IgD-negative memory B cell (primary cell): ENCODE measurements around the gene NBPF3. TPM values are rescaled to one million over a fixed set of nuclear protein-coding genes. Genes with fewer than 3 reads are reported as not detected.
"Not testable (repeated sequence)": the region's sequence is repeated elsewhere in the genome, so short reads cannot be mapped to it uniquely, and the experiment has no call there.

Experiments used
- H3K27ac Mint-ChIP-seq, 3 donors: one replicate each; pipeline ENCODE4 v1.8.0; 2020 to 2022; ENCODE audit warnings: mild to moderate bottlenecking in 3 of 3, mixed read lengths in 3 of 3, moderate library complexity in 1 of 3
- H3K27me3 Mint-ChIP-seq: one replicate; pipeline ENCODE4 v1.8.0; 2021; ENCODE audit warnings: mixed read lengths
- H3K36me3 Mint-ChIP-seq: one replicate; pipeline ENCODE4 v1.8.0; 2020; ENCODE audit warnings: mild to moderate bottlenecking, mixed read lengths
- H3K4me1 Mint-ChIP-seq, 3 donors: one replicate each; pipeline ENCODE4 v1.8.0; 2020 to 2022; ENCODE audit warnings: mixed read lengths in 3 of 3, mild to moderate bottlenecking in 1 of 3
- H3K4me3 Mint-ChIP-seq, 4 donors: one replicate each; pipeline ENCODE4 v1.8.0; 2020 to 2022; ENCODE audit warnings: mild to moderate bottlenecking in 4 of 4, mixed read lengths in 4 of 4, moderate library complexity in 3 of 4
- H3K9me3 Mint-ChIP-seq, 3 donors: one replicate each; pipeline ENCODE4 v1.8.0; 2020 to 2021; ENCODE audit warnings: mixed read lengths in 3 of 3, mild to moderate bottlenecking in 1 of 3
- polyA plus RNA-seq: library from polyadenylated mRNA; unstranded; fragments of 300-500 nt; fragmentation: Illumina TruSeq; gene quantifications from one replicate; pipeline ENCODE4 v1.2.3, GENCODE V29; 2021

NBPF3 gene, protein sequence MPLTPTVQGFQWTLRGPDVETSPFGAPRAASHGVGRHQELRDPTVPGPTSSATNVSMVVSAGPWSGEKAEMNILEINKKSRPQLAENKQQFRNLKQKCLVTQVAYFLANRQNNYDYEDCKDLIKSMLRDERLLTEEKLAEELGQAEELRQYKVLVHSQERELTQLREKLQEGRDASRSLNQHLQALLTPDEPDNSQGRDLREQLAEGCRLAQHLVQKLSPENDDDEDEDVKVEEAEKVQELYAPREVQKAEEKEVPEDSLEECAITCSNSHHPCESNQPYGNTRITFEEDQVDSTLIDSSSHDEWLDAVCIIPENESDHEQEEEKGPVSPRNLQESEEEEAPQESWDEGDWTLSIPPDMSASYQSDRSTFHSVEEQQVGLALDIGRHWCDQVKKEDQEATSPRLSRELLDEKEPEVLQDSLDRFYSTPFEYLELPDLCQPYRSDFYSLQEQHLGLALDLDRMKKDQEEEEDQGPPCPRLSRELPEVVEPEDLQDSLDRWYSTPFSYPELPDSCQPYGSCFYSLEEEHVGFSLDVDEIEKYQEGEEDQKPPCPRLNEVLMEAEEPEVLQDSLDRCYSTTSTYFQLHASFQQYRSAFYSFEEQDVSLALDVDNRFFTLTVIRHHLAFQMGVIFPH
- 2.3 TPM for polyA plus RNA-seq

DNA sequence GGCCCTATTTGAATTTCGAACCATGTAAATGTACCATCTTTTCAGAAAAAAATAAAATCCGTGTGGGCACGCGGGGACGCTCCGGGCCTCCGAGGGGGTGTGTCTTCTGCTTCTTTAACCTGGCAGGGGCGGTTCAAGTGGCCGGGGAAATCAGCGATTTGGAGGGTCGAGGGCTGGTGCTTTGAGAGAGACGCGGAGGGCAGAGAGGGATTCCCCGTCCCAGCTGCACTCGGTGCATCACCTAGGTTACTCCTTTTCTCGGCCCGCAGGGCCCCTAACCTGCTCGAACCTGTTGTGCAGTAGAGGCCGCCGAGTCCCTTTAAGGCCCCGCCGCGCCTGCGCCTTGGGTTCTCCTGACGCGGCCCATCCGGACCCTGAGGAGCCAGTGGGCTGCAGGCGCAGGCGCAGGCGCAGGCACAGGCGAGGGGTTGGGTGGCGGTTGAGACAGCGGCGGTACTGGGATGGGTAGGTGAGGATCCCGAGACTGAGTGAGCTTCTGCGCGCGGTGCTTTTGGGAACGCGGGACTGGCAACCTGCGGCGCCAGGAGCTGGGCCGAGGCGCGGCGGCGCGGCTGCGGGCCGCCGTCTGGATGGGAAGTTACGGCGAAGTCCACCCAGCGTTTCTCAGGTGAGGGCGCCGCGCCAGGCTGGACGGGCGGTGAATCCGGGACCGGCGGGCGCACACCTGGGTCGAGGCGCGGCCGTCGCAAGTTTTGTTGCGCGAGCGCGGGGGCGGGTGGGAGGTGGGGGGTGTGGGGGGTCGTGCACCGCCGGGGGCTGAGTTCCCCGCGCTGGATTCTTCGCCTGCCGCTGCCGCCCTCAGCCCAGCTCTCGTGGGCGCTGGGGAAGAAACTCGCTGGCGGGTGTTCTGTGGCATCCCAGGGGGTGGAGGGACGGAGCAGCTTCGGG lies at the start of gene NBPF3:
Gene NBPF3, plus strand, starts transcription at position 417 of the 909 bp plus-strand sequence. CDS start 4,950 bp downstream, outside the sequence.
- Mint-ChIP-seq H3K9me3 (no peaks in the 10 kb centered on the region), H3K4me1 (peaks cover 7 to 14% (median 12%) of the 10 kb centered on the region in 3 donors), H3K27ac (peak within 1 kb of the TSS; percentile 83 to 98 (median 88)), H3K4me3 (peak within 1 kb of the TSS; percentile 84 to 97 (median 97)), H3K27me3 (peaks cover 5% of the 10 kb centered on the region), H3K36me3 (peaks cover 2% of the 10 kb centered on the region)

DNA sequence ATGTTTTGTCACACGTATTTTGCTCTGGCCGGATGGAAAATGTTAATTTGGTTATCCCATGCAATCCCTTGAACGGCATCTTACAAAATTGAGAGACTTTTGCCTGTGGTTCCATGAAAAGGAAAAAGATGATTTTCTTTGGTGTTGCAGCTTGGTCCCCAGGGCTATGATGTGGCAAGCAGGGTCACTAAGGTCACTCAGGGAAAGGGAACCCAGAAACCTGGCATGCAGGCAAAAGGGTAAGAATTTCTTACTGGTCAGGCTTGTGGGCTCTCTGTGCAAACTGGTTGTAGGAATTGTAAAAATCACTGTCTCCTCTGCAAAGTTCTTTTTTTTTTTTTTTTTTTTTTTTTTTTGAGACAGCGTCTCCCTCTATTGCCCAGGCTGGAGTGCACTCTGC lies 48.4 kb upstream of the NBPF3 start:
- H3K9me3 Mint-ChIP-seq = no peaks in the 10 kb centered on the region
- H3K36me3 Mint-ChIP-seq = no peaks in the 10 kb centered on the region
- peaks cover 3% of the 10 kb centered on the region for H3K27me3 Mint-ChIP-seq
- H3K27ac Mint-ChIP-seq = no peak overlapping the region
- peaks cover 0 to 8% (median 2%) of the 10 kb centered on the region in 3 donors for H3K4me1 Mint-ChIP-seq
- no peak overlapping the region for H3K4me3 Mint-ChIP-seq

DNA sequence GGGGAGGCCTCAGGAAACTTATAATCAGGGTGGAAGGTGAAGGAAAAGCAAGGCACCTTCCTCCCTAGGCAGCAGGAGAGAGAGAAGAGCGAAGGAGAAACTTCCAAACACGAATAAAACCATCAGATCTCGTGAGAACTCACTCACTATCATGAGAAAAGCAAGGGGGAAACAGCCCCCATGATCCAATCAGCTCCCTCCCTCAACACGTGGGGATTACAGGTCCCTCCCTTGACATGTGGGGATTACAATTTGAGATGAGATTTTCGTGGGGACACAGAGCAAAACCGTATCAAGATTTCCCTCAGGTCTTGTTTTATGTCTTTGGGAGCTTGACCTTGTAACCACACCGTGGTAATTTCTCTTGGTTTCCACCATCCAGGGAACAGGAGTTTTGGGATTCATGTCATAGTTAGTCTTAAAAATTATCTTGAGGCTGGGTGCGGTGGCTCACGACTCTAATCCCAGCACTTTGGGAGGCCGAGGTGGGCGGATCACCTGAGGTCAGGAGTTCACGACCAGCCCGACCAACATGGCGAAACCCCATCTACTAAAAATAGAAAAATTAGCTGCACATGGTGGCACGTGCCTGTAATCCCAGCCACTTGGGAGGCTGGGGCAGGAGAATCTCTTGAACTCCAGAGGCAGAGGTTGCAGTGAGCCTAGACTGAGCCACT lies 47.2 kb upstream of the NBPF3 start:
- Mint-ChIP-seq H3K36me3 (no peaks in the 10 kb centered on the region), H3K27me3 (peaks cover 3% of the 10 kb centered on the region), H3K27ac (no peak overlapping the region)

DNA sequence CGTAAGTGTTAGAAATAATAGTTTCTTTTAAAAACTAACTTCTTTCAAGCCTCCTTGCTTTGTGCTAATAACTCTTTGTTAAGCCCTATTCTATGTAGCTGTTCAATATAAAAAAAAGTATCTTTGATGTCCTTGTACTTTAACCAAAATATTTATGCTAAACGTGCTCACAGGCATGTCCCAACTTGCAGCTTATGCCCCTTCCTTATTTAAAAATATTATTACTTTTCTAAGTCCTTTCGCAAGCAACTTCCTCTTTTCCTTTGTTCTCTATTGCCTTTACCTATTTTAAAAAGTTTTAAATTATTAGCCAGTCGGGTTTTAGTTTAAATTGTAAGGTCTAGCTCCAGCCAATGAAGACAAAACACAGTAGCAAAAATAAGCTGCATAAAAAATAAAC lies 43.4 kb upstream of the NBPF3 start:
- peaks cover 5 to 22% (median 11%) of the 10 kb centered on the region in 3 donors for H3K4me1 Mint-ChIP-seq
- peaks cover 12% of the 10 kb centered on the region for H3K27me3 Mint-ChIP-seq
- no peak overlapping the region for H3K4me3 Mint-ChIP-seq

More for the DNA sequence above, 47.2 kb upstream of the NBPF3 start:
- no peaks in the 10 kb centered on the region for H3K9me3 Mint-ChIP-seq
- H3K4me1 Mint-ChIP-seq = peaks cover 4 to 12% (median 5%) of the 10 kb centered on the region in 3 donors
- H3K4me3 Mint-ChIP-seq = no peak overlapping the region

DNA sequence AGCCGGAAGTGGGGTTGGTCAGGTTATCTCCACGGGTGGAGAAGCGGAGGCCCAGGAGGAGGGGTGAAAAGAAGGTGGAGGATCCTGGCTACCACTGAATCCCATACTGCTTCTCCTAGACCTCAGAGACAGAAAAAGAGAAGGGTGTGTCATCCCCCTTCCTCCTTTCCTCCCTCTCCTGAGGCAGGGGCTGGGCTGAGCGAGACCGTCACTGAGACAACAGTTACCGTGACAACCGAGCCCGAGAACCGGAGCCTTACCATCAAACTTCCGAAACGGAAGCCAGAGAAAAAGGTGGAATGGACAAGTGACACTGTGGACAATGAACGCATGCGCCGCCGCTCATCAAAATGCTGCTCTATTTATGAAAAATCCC lies 42.1 kb upstream of the NBPF3 start:
- Mint-ChIP-seq H3K27me3 (peaks cover 12% of the 10 kb centered on the region), H3K36me3 (no peaks in the 10 kb centered on the region), H3K9me3 (no peaks in the 10 kb centered on the region), H3K4me3 (peak overlapping the region; percentile 58 to 92 (median 82)), H3K27ac (no peak overlapping the region), H3K4me1 (peaks cover 5 to 17% (median 11%) of the 10 kb centered on the region in 3 donors)

More for the DNA sequence above, 43.4 kb upstream of the NBPF3 start:
- Mint-ChIP-seq H3K27ac (no peak overlapping the region), H3K36me3 (no peaks in the 10 kb centered on the region), H3K9me3 (no peaks in the 10 kb centered on the region)

DNA sequence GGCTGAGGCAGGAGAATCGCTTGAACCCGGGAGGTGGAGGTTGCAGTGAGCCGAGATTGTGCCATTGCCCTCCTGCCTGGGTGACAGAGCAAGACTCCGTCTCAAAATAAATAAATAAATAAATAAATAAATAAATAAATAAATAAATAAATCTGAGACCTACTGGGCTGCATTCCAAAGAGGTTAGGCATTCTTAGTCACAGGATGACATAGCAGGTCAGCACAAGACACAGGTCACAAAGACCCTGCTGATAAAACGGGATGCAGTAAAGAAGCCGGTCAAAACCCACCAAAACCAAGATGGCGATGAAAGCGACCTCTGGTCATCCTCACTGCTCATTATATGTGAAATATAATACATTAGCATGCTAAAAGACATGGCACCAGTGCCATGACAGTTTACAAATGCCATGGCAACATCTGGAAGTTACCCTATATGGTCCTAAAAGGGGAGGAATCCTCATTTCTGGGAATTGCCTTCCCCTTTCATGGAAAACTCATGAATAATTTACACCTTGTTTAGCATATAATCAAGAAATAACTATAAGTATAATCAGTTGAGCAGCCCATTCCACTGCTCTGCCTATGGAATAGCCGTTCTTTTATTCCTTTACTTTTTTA lies 38.1 kb upstream of the NBPF3 start:
- peaks cover under 1 to 11% (median 10%) of the 10 kb centered on the region in 3 donors for H3K4me1 Mint-ChIP-seq
- H3K27ac Mint-ChIP-seq, H3K4me3 Mint-ChIP-seq, H3K36me3 Mint-ChIP-seq, H3K9me3 Mint-ChIP-seq: not testable (repeated sequence)
- H3K27me3 Mint-ChIP-seq = peaks cover 11% of the 10 kb centered on the region

DNA sequence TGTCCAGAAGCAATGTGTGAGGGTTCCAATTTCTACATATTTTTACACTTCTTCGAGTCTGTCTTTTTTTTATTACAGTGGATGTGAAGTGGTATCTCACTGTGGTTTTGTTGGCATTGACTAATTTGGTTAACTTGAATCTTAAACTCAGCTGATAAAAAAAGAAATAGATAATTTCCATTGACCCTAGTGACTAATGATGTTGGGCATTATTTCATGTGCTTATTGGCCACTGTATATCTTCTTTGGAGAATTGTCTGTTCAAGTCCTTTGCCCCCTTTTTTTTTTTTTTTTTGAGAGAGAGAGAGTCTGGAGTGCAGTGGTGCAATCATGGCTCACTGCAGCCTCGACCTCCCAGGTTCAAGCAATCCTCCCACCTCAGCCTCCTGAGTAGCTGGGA lies 33.3 kb upstream of the NBPF3 start:
- Mint-ChIP-seq H3K27ac (no peak overlapping the region), H3K4me3 (no peak overlapping the region), H3K9me3 (no peaks in the 10 kb centered on the region), H3K27me3 (peaks cover 3% of the 10 kb centered on the region), H3K36me3 (no peaks in the 10 kb centered on the region), H3K4me1 (no peaks in the 10 kb centered on the region)

DNA sequence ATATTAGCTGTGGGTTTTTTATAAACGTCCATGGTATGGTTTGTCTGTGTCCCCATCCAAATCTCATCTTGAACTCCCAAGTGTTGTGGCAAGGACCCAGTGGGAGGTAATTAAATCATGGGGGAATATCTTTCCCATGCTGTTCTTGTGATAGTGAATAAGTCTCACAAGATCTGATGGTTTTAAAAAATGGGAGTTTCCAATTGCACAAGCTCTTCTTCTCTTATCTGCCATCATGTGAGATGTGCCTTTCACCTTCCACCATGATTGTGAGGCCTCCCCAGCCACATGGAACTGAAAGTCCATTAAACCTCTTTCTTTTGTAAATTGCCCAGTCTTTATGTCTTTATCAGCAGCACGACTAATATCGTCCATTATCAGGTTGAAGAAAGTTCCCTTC lies 30.0 kb upstream of the NBPF3 start:
- not testable (repeated sequence) for H3K4me3 Mint-ChIP-seq, H3K36me3 Mint-ChIP-seq, H3K27ac Mint-ChIP-seq, H3K27me3 Mint-ChIP-seq, H3K9me3 Mint-ChIP-seq, H3K4me1 Mint-ChIP-seq

DNA sequence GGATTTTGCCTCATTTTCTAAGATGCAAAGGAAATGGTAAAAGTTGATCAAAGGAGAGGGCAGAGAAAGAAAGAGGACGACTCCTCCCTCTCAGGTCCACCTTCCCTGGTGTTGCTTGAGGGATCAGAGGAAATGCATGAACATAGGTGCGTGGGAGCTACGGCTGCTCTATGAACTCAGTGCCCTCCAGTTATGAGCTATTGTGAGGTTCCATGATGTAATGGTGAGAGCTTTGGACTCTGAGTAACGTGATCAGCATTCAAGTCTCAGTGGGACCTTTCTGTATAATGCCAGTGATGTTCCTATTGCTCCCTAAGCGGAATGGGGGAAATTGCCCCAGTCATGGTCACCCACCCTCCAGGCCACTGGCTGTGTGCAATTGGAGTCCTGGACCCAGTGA lies 25.9 kb upstream of the NBPF3 start:
- Mint-ChIP-seq H3K4me1 (peaks cover 0 to 2% (median 0%) of the 10 kb centered on the region in 3 donors), H3K27me3 (peaks cover 8% of the 10 kb centered on the region), H3K36me3 (no peaks in the 10 kb centered on the region), H3K9me3 (no peaks in the 10 kb centered on the region), H3K27ac (no peak overlapping the region), H3K4me3 (no peak overlapping the region)

DNA sequence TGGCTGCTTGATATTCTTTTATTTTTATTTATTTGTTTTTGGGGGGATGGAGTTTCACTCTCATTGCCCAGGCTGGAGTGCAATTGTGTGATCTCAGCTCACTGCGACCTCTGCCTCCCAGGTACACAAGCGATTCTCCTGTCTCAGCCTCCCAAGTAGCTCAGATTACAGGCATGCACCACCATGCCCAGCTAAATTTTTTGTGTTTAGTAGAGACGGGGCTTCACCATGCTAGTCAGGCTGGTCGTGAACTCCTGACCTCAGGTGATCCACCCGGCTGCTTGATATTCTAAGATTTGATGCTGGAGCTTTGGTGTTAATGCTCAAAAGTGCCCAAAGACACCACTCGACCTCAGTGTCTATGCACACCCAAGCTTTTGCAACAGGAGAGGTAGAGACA lies 19.6 kb upstream of the NBPF3 start:
- H3K4me3 Mint-ChIP-seq, H3K27ac Mint-ChIP-seq, H3K36me3 Mint-ChIP-seq, H3K9me3 Mint-ChIP-seq, H3K4me1 Mint-ChIP-seq: not testable (repeated sequence)
- H3K27me3 Mint-ChIP-seq = peaks cover 14% of the 10 kb centered on the region

DNA sequence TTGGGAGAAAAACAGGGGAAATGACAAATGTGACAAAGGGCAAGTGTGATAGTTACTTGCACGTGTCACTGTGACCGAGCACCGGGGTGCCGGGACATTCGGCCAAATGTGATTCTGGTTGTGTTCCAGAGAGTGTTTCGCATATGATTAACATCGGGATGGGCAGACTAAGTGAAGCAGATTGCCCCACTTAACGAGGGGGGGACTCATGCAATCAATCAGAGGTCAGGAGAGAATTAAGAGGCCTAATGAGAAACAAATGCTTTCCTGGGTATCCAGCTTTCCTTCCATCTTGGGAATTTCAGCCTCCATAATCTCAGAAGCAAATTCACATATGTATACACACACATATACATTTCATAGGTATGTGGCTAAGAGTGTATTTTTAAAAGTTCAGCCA lies 18.6 kb upstream of the NBPF3 start:
- not testable (repeated sequence) for H3K4me1 Mint-ChIP-seq, H3K9me3 Mint-ChIP-seq, H3K4me3 Mint-ChIP-seq, H3K36me3 Mint-ChIP-seq, H3K27ac Mint-ChIP-seq
- peaks cover 12% of the 10 kb centered on the region for H3K27me3 Mint-ChIP-seq

DNA sequence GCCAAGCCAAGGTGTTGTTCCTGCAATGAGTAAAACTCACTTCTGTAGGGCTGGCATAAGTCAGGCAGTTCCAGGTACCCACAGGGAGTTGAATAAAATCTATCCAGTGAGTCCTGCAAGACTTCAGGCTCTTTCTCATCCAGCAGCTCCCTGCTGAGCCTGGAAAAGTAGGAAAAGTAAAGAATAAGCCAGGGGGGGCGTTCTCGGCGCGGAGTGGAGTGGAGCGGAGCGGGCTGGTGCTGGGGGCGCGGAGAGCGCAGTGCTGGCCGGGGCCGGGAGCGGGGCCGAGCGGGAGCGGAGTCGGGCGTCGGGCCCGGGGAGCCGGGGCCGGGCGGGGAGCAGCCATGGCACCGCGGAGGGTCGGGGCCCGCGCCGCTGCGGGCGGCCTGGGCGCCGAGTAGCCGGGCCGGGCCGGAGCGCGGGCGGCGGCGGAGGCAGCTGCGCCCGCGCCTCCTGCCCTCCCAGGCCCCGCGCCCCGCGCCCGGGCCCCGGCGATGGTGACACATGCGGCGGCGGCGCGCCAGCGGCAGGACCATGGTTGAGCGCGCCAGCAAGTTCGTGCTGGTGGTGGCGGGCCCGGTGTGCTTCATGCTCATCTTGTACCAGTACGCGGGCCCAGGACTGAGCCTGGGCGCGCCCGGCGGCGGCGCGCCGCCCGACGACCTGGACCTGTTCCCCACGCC lies 12.0 kb upstream of the NBPF3 start:
- not testable (repeated sequence) for H3K4me1 Mint-ChIP-seq, H3K4me3 Mint-ChIP-seq, H3K9me3 Mint-ChIP-seq, H3K36me3 Mint-ChIP-seq, H3K27me3 Mint-ChIP-seq, H3K27ac Mint-ChIP-seq

DNA sequence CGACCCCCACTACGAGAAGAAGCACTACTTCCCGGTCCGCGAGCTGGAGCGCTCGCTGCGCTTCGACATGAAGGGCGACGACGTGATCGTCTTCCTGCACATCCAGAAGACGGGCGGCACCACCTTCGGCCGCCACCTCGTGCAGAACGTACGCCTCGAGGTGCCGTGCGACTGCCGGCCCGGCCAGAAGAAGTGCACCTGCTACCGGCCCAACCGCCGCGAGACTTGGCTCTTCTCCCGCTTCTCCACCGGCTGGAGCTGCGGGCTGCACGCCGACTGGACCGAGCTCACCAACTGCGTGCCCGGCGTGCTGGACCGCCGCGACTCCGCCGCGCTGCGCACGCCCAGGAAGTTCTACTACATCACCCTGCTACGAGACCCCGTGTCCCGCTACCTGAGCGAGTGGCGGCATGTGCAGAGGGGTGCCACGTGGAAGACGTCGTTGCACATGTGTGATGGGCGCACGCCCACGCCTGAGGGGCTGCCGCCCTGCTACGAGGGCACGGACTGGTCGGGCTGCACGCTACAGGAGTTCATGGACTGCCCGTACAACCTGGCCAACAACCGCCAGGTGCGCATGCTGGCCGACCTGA lies 11.4 kb upstream of the NBPF3 start:
- not testable (repeated sequence) for H3K36me3 Mint-ChIP-seq, H3K27me3 Mint-ChIP-seq, H3K9me3 Mint-ChIP-seq, H3K4me1 Mint-ChIP-seq, H3K27ac Mint-ChIP-seq, H3K4me3 Mint-ChIP-seq

DNA sequence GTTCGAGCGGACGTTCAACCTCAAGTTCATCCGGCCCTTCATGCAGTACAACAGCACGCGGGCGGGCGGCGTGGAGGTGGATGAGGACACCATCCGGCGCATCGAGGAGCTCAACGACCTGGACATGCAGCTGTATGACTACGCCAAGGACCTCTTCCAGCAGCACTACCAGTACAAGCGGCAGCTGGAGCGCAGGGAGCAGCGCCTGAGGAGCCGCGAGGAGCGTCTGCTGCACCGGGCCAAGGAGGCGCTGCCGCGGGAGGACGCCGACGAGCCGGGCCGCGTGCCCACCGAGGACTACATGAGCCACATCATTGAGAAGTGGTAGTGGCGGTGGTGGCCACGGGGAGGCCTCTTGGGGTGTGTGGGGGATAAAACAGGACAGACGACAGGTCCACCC lies 10.7 kb upstream of the NBPF3 start:
- H3K9me3 Mint-ChIP-seq, H3K36me3 Mint-ChIP-seq: not testable (repeated sequence)

More for the DNA sequence above, 10.7 kb upstream of the NBPF3 start:
- H3K27me3 Mint-ChIP-seq, H3K4me1 Mint-ChIP-seq, H3K4me3 Mint-ChIP-seq, H3K27ac Mint-ChIP-seq: not testable (repeated sequence)
